Activated CD8-positive, alpha-beta memory T cell treated with anti-CD3 and anti-CD28 coated beads, Interleukin-2, amount 50 U/mL, for 24 hours (primary cell): Measurements from ENCODE around the gene SOCS3.
A peak's percentile ranks its signal among the peaks of the same experiment; 100 is the strongest.

Experiments
- DNase-seq: peaks from one replicate; pipeline ENCODE4 v3.0.0-alpha.2; 2020; ENCODE audit errors: extremely low read depth

Gene SOCS3, protein sequence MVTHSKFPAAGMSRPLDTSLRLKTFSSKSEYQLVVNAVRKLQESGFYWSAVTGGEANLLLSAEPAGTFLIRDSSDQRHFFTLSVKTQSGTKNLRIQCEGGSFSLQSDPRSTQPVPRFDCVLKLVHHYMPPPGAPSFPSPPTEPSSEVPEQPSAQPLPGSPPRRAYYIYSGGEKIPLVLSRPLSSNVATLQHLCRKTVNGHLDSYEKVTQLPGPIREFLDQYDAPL

DNA sequence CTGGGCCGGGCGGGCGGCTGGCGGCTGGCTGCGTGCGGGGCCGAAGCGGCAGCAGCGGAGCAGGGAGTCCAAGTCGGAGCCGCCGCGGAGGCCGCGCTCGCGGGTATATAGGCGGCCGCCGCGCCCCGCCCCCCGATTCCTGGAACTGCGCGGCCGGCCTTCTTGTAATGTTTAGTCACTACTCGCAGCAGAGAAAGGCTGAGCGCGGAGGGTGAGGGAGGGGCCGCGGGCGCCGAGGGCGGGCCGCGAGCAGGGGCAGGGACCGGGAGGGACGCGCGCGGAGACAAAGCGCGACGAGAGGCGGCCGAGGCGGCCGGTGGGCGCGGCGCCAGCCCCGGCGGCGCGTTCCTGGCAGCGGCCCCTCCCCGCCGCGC, at the start of gene SOCS3:
TSS of gene SOCS3 (minus strand) at position 81 of the 374 bp plus-strand sequence. CDS start 982 bp downstream, outside the sequence.
- DNase-seq = peak; percentile 84

DNA sequence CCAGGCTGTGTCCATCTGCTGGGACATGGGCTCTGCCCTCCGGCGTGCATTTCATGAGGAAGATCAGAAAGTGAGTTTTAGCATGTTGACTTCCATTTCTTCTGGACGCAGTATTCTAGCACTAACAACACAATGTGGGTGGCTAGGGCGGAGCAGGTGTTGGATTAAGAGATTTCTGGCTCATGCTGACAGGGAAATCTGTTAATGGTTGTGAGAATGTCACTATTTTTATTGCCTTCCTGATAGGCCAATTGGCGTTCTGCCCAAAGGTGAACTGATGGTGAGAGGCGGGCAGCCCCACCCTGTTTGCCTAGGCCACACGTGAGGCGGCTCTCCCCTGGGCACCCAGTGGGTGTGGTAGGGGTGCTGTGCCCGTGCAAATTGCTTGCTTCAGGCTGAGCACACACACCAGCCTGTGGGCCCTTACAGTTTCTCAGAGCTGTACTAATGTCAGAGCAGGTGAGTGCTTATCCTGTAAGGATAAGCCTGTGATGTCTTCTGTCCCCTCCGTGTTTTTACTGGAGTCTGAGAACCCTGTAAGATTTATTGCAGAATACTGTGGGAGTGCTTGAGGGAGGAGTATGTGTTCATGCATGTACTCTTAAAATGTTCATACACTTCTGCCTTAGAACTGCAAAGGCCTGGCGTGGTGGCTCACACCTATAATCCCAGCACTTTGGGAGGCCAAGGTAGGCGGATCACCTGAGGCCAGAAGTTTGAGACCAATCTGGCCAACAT, 49.5 kb upstream of the SOCS3 start:
- DNase-seq = no peak

DNA sequence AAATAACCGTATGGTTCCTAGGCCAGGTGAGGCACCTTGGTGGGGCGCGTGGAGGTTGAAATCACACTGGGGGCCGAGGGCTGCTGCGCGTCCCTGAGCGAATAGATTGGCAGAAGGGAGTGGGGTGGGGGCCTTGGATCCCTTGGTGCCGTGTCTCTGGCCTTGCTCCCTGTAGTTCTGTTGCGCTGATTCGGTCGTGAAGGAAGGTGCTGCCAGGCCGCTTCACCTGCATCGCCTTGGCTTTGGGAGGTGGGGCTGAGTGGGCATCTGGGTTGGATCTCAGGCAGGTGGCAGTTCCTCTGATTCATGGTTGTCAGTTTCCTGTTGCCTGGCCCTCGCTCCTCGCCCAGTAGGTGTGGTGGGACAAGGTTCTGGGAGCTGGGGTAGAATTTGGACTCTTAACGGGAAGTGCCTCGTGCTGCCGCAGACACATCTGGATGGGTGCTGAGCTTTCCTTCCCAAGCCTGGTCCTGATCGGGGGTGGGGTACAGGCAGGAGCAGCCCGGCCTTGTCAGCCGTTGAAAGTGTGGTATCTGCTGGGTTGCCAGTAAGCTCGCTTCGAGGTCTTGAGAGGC, 48.7 kb upstream of the SOCS3 start:
- DNase-seq = no peak

DNA sequence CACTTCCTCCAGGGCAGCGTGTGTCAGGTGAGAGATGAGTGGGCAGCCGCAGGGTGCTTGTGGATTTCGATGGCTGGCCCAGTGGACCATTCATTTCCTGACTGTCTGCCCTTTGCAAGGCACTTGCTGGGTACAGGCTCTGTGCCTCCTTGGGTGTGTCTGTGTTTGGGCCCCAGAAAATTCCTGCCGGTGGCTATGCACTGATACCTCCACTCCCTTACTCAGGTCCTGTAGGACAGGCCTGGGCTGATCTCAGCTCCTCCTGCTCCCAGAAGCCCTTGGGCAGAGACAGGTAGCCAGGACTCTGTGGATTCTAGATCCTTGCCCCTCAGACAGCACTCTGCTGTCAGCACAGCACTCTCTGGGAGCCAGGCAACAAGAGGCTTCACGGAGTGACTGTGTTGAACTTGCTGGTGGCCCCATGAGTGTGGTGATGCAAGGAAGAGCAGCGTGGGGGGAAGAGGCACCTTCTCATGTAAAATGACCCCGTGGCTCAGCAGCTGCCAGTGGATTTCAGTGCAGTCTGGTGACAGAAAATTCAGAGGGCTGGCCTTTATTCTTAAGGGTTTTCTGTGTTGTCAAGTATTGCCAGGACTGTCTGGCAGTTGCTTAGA, 47.6 kb upstream of the SOCS3 start:
- no peak for DNase-seq

DNA sequence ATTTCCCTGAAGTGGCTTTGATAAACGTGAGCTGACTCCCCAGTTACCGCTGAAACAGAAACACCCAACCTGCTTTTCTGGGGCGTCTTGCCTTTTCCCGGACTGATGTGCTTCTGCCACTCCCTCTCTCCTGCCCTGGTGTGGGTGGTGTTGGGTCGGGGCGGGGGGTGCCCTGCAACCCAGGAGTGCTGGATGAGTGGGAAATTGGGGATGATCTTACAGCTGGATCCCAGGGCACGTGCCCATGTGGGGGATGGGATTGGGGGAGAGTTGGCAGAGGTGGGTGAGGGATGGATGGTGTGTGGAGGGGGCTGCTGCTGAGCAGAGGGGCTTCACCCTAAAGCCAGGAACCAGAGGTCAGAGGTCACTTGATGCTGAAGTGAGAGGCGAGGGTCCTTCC, 47.0 kb upstream of the SOCS3 start:
- DNase-seq = no peak

DNA sequence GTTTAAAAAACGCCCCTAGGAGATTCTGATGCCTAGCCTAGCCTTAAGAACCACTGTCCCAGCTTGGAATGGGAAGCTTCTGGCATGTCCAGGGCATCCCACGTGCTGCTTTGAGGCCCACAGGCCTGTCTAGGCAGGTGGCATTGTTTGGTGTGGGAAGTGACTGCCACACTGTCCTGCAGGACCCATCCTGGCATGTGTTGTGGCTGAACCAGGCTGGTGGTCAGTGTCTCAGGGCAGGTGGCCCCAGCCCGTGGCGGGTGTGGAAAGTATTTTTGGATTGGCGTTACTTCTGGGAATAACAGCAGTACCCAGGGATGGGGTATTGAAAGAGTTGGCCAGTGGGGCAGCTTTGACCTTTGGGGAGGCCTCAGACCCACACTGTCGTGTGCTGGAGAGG, 46.5 kb upstream of the SOCS3 start:
- DNase-seq = no peak

DNA sequence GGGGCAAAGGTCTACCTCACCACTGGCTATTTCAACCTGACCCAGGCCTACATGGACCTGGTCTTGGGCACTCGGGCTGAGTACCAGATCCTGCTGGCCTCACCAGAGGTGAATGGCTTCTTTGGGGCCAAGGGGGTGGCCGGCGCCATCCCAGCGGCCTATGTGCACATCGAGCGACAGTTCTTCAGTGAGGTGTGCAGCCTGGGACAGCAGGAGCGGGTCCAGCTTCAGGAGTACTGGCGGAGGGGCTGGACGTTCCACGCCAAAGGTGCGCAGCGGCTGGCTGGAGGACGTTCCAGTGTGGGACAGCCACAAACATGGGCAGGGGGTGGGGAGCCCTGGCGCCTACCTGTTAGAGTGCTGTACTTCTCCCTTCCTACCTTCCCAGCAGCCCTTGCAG, 43.9 kb upstream of the SOCS3 start:
- no peak for DNase-seq

DNA sequence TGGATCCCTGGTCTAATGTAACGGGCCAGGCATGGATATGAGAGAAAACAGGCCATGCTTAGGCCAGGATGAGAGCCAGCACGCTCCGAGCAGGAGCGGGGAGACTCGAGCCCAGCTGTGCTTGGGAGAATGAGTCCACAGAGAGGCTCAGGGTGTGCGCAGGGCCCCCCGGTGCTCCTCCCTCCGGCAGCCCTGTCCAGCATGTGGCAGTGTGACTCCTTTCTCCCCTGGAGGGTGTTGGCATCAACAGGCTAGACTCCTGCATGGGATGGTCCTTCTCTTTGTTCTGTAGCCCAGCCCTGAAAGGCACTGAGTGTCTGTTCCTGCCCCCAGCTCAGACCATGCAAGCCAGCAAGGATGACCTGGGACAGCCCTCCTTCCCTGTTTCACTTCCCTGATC, 42.0 kb upstream of the SOCS3 start:
- no peak for DNase-seq

DNA sequence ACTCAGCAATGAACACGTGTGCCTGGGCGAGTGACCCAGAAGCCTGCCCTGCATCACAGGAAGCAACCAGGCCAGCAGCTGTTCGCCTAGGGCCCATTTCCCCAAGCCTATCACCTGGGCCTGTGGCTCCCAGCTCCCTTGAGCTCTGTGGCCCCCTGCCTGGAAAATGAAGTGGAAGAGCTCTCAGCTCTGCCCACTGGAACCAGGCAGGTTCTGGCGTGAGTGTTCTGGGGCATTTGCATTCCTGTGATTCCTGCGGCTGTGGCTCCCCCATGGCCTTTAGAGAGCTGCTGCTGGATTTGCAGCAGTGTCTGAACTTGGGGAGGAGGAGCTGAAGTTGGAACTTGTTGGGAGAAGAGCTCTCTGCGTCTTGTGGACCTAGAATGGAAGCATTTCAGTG, 41.4 kb upstream of the SOCS3 start:
- DNase-seq = no peak

DNA sequence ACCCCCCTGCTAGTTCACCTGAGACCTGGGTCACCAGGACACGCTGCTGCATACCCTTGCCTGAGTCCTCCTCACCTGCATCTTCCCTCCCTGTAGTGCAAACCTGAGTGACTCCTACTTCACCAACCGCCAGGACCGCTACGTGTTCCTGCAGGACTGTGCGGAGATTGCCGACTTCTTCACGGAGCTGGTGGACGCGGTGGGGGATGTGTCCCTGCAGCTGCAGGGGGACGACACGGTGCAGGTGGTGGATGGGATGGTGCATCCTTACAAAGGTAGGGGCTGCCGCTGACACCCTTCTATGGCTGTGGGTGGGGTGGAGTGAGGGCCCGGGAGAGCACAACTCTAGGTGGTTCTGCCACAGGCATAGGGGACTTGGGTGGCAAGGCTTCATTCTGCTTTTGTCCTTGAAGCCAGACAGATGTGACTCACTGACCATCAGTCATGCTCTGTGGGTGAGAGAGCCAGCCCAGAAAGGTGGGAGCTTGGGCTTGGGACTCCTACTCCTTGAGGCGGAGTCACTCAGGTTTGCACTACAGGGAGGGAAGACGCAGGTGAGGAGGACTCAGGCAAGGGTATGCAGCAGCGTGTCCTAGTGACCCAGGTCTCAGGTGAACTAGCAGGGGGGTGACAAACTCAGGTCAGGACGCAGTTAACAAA, 40.8 kb upstream of the SOCS3 start:
- no peak for DNase-seq

DNA sequence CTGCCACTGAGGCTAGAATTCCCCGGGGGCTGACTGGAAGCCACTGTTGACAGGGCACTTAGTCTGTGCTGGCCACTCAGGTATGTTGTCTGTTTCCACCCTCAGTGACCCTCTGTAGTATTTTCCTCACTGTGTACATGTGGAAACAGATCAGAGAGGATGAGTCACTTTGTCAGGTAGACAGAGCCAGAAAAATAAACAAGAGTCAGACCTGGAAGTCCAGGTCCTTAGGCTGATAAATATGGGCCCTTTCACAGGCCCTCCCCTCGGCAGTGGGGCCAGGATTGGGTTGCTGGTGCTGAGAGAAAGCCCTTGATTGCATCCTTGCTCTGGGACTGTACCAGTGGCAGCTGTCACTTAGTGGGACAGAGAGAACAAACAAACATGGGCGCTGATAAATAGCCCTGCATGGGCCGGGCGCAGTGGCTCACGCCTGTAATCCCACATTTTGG, 39.8 kb upstream of the SOCS3 start:
- DNase-seq = no peak

DNA sequence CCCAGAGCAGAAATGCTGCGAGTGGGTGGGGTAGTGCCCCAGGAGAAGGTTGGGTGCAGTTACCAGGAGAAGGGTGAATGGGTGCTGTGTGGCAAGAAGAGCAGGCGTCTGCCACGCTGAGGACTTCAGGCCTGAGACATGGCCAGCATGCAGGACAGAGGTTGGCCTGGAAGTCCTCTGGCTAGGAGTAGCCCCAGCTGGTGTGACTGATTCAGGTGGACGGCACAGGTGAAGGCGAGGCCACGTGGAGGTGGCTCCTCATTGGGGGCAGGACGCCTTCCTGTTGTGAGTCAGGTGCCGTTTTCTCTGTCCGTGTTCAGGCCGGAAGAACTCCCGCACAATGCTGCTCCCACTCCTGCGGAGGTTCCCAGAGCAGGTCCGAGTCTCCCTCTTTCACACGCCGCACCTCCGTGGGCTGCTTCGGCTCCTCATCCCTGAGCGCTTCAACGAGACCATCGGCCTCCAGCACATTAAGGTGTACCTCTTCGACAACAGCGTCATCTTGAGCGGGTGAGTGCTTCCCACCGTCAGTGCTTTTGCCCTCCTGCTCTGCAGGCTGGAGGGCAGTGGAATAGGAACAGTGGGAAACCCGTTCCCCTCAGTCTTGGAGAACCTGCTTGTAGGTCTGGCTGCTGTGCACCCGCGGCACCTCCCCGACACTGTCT, 39.3 kb upstream of the SOCS3 start:
- no peak for DNase-seq

DNA sequence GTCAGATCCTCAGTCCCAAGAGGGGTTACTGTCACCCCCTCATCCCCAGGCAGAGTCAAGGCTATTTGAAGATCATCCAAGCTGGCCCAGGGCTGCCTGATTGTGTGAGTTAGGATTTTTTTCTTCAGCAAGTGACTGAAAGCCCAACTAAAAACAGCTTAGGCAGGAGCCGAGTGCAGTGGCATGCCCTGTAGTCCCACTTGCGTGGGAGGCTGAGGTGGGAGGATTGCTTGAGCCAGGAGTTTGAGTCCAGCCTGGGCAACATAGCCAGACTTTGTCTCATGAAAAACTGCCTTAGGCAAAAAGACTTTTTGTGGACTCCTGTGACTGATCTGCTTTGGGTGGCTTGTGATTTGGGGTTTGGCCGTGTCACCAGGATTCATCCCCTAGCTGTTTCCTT, 38.5 kb upstream of the SOCS3 start:
- DNase-seq = no peak

DNA sequence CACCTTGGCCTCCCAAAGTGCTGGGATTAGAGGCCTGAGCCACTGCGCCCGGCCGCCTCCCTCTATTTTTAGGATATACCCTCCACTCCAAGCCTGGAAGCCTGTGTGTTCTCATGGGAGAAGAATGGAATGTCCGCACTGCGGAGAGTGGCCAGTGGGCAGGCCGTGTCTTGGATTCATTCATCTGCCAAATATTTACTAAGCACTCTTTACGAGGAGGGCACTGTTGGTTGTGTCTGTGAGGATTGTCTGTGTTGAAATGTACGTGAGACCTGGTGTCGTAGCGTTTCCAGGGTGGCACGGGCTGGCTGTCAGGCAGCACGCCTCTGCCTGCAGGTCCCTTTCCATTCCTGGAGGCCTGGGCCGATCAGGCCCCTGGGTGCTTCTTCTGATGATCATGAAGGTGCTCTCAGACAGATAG, 37.8 kb upstream of the SOCS3 start:
- no peak for DNase-seq

DNA sequence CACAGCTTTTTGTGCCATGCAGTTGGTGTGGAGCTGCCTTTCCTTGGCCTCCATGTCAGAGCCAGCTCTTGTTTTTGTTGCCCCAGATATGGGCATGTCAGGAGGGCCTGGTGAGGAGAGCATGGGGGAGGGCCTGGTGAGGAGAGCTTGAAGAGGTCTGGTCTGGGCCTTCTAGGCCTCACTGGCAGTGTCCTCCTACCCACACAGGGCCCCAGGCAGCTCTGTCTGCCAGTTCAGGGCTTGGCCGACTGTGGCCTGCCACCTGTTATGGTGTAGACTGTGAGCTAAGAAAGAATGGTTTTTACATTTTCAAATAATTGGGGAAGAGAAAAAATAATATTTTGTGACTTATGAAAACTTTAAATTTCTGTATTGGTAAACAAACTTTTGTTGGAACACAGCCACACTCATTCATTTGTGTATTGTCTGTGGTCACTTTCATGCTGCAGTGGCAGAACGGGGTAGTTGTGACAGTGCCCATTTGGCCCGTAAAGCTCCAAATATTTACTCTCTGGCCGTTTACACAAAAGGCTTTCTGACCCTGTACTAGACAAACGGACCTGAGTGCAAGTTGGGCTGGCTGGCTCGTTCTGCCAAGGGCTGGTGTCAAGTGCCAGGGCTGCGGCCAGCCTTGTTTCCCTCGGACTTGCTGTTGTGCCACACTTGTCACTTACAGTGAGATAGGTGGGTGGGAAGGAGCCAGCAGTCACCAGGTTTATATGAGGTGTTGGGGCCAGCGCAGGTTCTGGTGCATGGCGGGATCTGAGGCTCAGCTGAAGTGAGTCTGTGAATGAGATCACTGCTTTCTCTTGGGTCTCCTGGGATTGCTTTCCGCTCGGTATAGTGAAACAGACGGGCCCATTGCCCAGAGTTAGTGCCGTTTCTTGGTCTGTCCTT, 36.8 kb upstream of the SOCS3 start:
- no peak for DNase-seq

DNA sequence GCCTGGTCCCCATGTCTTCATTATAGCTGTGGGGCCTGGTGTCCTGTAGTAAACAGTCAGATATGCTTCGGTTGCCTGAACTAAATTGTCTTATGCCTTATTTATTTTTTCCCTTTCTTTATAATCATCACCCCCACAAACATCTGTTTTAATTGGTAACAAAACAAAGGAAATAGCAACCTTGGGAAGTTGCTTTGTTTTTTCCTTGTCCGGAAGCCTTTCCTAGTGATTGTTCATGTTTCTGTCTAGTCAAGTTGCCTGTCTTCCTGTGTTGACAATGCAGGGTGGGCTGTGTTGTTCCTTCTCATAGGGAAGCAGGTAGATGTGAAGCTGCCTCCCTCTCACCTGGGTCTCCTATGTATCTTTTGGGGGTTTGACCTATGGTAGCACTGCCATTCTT, 35.3 kb upstream of the SOCS3 start:
- DNase-seq = no peak

DNA sequence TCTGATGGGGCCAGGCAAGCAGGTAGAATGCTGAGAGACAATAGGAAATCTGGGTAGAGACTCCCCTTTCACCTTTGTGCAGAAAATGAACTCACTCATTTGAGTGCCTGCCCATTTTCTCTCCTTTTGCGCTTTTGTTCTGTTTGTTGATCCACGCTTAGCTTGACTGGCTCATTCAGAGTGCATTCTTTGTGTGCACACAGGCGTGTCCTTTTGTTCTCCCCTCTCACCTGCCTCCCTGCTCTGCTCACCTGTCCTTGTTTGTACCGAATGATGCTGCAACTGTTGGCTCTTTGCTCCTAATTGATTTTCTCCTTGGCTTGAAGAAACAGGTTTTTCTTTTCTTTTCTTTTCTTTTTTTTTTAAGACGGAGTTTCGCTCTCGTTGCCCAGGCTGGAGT, 34.3 kb upstream of the SOCS3 start:
- DNase-seq = no peak

DNA sequence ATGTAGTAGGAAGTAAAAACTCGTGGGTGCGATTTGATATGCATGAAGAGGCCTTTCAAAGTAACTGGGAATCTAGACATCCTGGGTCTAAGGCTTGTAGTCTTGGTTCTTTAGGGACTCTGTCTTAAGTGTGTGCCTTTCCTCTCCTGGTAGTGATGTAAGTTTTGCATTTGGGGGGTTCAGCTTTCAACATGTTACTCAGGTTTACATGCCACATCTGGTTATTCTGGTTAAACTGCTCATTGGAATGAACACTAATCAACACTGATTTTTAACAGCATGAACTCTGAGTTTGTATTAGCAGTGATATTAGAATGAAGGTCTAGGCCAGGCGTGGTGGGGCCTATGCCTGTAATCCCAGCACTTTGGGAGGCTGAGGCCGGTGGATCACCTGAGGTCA, 33.7 kb upstream of the SOCS3 start:
- no peak for DNase-seq

DNA sequence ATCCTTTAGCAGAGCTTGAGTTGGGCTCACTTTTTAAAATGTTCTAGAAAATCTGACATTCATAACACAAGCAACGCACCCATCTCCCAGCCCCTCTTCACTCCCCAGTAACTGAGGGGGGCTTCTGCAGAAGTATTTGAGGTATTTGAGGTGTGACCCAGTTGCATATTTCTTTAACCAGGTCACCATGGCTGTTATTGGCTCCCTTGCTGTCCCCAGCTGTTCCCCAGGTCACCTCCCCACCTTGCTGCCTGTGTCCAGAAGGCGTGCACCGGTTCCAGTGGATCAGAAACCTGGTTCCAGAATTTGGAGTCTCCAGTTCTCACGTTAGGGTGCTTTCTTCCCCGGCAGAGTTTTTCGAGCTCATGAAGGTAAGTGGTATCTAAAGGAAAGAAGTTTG, 32.4 kb upstream of the SOCS3 start:
- DNase-seq = no peak

DNA sequence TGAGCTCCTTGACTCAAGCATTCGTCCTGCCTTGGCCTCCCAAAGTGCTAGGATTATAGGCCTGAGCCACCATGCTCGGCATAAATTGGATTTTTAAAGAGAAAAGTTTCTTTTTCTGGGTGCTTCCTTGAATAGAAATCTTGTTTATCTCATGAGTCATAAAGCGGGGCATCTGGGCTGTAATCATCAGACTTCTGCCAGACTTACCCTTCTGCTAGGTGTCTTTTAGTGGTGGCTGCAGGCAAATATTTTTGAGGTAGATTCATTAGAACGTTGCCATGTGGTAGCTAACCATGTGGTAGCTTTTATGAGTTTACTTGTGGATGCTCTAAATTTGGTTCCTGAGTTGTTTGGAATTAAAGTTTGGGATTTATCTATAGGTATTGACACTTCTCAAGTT, 32.0 kb upstream of the SOCS3 start:
- no peak for DNase-seq

DNA sequence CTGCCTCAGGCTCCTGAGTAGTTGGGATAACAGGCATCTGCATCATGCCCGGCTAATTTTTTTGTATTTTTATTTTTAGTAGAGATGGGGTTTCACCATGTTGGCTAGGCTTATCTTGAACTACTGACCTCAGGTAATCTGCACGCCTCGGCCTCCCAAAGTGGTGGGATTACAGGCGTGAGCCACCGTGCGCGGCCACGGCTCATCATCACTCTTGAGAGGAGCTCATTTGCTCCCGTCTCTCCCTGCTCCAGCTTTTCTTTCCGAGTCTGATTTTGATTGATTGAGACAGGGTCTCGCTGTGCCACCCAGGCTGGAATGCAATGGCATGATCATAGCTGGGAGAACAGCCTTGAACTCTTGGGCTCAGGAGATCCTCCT, 31.2 kb upstream of the SOCS3 start:
- no peak for DNase-seq
